Left ventricle myocardium superior (tissue), 1 donor: ENCODE data around the gene LIN37. TPM values are rescaled to one million over a fixed set of nuclear protein-coding genes. Genes with fewer than 3 reads are reported as not detected.

Experiments used
- ATAC-seq: fragments of 200-7000 bp; cut with Tn5 transposase; one replicate; pipeline ENCODE4 v1.9.1; 2020; ENCODE audit warnings: mild to moderate bottlenecking, moderate library complexity
- DNase-seq: peaks from one replicate; pipeline ENCODE4 v3.0.0-alpha.2; 2020
- intact Hi-C: fragments of 100-400 bp; cut with micrococcal nuclease; formaldehyde crosslinking; loops from one replicate; pipeline ENCODE4 v1.11.0; 2022
- long read RNA-seq: library from polyadenylated mRNA; unstranded; transcript quantifications from one replicate; pipeline ENCODE4 v2.0.0, GENCODE V29; 2021
- total RNA-seq: library from RNA; stranded (reverse); fragmentation: NEBNext Ultra II Directional; extraction: Animal tissue kit (Norgen Biotek cat#: 25700); gene quantifications from one replicate; pipeline ENCODE4 v1.2.1, GENCODE V29; 2021
- donor health status: DM: no; HTN: yes; CAD: no; lungs with severe emphysema.

The LIN37 gene
- total RNA-seq = 8.3 TPM
- long read RNA-seq, partial matches to known transcripts = 1 of 6 reads
- long read RNA-seq, other reads (novel, unspliced or antisense) = 4 of 6 reads

GRCh38 chr19:35748106-35749020, at the start of gene LIN37:
Gene LIN37, plus strand, starts transcription at chr19:35748576. Its CDS starts 149 bp downstream, at chr19:35748725.
- peak; percentile 83 for ATAC-seq
- intact Hi-C loops = no loop called here
- DNase-seq = peak; percentile 99

GRCh38 chr19:35702223-35703012, 46.0 kb upstream of the LIN37 start:
- DNase-seq = peak; percentile 97
- intact Hi-C loops = no loop called here
- ATAC-seq = peak; percentile 100

DNA sequence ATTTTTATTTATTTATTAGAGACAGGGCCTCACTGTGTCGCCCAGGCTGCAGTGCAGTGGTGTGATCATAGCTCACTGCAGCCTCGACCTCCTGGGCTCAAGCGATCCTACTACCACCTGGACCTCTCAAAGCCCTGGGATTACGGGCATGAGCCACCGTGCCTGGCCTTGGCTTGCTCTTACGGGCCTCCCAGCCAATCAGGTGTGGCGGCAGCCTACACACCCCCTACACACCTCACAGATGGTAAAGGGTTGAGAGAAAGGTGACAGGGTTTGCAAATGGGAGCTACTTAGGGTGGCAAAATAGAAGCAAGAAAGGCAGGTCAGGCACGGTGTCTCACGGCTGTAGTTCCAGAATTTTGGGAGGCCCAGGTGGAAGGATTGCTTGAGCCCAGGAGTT, 45.0 kb upstream of the LIN37 start:
- ATAC-seq (no peak), DNase-seq (no peak)
- intact Hi-C loops = no loop called here

DNA sequence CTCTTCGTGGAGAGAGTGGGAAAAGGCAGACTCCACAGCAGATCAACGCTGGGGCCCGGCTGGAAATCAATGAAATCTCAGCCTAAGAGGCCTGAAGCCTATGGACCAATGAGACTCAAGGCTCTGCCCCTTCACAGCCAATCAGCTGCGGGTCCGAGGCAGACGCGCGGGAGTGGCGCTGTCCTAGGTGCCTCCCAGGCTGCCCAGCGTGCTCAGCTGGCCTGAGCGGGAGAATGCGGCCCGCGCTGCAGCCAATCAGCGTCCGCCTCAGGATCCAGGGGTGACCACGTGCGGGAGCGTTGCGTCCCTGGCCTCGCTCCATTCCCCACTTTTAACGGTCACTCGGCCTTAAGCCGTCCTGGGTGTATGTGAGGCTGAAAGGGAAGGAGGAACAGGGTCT, 44.2 kb upstream of the LIN37 start, which contains the start of gene ZBTB32:
TSS of gene ZBTB32 (plus strand) at position 341 of the 400 bp plus-strand sequence. CDS start 10,069 bp downstream, outside the sequence.
- intact Hi-C loops = no loop called here
- peak; percentile 56 for DNase-seq
- peak; percentile 14 for ATAC-seq

- no peak for ATAC-seq
- intact Hi-C loops = no loop called here
- DNase-seq = no peak
These were observed 40.0 kb upstream of the LIN37 start for GRCh38 chr19:35708391-35708790.

- DNase-seq = no peak
- ATAC-seq = no peak
- intact Hi-C loops = no loop called here
These were observed 37.3 kb upstream of the LIN37 start for GRCh38 chr19:35710784-35711723.

DNA sequence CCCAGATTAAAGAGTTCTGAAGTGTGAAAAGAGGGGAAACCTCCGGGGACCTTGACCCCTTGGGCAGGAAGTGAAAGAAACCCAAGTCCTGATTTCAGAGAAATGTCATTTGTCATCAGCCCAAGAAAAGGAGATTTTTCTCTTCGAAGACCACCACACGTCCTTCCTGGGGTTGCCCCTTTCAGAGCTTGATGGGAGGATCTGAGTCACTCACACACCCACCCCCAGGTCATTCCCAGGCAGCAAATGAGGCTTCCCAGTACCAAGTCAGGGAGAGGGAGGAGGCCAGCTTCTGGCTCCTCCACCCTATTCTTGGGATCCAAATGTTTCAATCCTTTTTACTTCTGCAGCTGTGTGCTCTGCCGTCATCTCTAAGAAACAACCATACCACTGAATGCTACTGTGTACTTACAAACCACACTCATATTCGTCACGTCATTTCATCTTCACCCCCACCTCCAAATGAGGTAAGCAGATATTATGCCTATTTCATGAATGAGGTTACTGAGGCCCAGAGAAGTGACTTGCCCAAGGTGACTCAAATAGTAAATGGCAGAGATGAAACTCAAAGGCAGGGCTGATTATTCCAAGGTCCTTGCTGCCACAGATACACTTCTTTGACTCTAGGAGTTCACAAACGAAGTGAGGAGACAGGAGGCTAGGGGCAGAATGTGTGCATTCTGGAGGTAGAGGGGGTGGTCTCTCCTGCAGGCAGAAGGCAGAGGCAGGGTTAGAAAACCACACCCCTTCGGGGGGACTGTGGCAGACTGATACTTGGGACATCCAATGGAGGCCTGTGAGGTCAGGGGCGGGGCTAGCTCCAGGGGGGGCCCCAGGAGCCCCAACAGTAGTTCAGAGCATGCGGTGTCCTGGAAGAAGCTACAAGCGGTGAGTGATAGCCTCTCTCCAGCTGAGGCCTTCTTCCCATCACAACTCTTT, 35.5 kb upstream of the LIN37 start:
- ATAC-seq (no peak), DNase-seq (no peak)
- intact Hi-C loops = no loop called here

- DNase-seq = no peak
- ATAC-seq = no peak
- intact Hi-C loops = no loop called here
These were observed 34.9 kb upstream of the LIN37 start for GRCh38 chr19:35713506-35713850.

DNA sequence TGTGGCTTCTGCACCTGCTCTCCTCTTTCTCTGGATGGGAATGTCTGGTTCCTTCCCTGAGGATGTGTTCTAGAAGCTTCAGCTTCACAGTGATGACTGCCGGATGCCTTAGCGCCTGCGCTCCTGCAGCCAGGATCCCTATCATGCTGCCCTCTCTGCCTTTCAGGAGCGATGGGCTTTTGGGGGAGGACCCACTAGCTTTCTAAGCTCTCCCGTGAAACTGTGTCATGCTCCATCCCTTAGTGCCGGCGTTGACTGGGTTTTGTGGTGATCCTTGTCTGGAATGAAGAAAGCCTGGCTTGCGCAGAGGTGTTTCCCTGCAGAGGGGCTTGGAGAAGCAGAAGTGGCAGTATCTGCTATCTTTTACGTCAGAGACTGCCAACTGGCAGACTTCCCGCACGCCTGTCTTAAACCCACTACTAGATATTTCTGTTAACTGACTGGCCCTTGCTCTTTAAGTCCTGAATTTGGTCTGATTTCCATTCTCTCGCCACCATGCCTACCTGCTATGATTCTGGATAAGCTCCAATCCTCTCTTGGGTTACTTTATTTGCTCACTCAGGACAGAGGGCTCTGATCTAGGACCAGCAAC, 34.4 kb upstream of the LIN37 start:
- DNase-seq (no peak), ATAC-seq (no peak)
- intact Hi-C loops = no loop called here

DNA sequence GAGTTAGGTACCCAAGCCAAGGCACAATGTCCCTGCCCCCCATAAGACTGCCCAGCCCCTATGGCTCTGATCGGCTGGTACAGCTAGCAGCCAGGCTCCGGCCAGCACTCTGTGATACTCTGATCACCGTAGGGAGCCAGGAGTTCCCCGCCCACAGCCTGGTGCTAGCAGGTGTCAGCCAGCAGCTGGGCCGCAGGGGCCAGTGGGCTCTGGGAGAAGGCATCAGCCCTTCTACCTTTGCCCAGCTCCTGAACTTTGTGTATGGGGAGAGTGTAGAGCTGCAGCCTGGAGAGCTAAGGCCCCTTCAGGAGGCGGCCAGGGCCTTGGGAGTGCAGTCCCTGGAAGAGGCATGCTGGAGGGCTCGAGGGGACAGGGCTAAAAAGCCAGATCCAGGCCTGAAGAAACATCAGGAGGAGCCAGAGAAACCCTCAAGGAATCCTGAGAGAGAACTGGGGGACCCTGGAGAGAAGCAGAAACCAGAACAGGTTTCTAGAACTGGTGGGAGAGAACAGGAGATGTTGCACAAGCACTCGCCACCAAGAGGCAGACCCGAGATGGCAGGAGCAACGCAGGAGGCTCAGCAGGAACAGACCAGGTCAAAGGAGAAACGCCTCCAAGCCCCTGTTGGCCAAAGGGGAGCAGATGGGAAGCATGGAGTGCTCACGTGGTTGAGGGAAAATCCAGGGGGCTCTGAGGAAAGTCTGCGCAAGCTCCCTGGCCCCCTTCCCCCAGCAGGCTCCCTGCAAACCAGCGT, 33.6 kb upstream of the LIN37 start:
- no peak for DNase-seq
- ATAC-seq = no peak
- intact Hi-C loops = no loop called here

GRCh38 chr19:35715355-35715809, 33.0 kb upstream of the LIN37 start:
- intact Hi-C loops = no loop called here
- DNase-seq = no peak
- no peak for ATAC-seq

- intact Hi-C loops = no loop called here
- ATAC-seq (peak; percentile 55), DNase-seq (peak; percentile 83)
These were observed 32.2 kb upstream of the LIN37 start for GRCh38 chr19:35715981-35716800.

DNA sequence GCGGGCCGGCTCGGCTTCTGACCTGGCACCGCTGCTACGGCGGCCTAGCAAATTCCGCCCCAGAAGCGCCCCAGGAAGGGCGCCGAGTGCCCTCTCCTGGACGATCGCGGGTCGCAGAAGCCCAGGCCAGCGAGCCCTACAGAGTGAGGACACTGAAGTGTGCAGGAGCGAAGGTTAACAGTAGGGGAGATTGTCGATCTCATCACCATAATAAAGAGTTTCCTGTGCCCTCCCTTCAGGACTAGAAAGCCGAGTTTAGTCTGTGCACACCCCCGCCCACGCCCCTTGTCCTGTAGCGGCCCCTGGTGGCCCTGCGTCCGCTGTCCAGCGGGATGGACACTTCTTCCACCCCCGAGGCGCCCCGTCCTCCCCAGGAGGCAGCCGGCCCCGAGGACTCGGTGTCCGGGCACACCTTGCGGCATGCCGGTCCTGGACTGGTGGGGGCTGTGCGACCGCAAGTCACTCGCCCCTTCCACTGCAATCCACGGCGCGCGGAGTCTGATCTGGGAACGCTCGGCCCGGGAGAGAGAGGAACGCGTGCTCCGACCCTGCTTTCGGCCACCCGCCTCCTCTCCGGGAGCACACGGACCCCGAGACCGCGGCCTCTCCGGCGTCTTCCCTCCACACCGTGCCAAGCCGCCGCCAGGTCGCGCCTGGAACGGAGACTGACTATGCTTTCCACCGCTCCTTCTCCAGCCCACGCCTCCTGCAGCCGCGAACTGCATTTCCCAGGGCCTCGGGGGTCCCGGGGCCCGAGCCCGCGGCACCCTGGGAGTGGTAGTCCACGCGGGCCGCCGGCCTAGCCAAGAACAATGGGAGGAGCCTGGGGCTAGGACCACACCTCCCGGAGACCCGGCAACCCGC, 31.3 kb upstream of the LIN37 start:
- ATAC-seq = peak; percentile 94
- intact Hi-C loops = no loop called here

GRCh38 chr19:35717665-35718344, 30.6 kb upstream of the LIN37 start, which contains the start of gene KMT2B:
Gene KMT2B, plus strand, starts transcription at chr19:35718003. Its CDS starts 16 bp downstream, at chr19:35718019.
- intact Hi-C loops = no loop called here
- DNase-seq = no peak

More for the DNA sequence above, 31.3 kb upstream of the LIN37 start:
- DNase-seq = peak; percentile 98

More at GRCh38 chr19:35717665-35718344, 30.6 kb upstream of the LIN37 start, which contains the start of gene KMT2B:
- peak; percentile 80 for ATAC-seq
